A549 (cell line): Measurements from ENCODE around the gene AMDHD2. TPM values are rescaled to one million over a fixed set of nuclear protein-coding genes. Genes with fewer than 3 reads are reported as not detected.

Source experiments
- ATAC-seq, 2 experiments: fragments of 200-7000 bp in 1 of 2; fragments of >200 bp in 1 of 2; cut with Nextera tagmentation in 1 of 2; cut with Tn5 transposase in 1 of 2; 3 replicates each; pipeline versions ENCODE4 v1.8.0 to v1.9.1; 2018 to 2020; ENCODE audit warnings: mild to moderate bottlenecking in 1 of 2, moderate library complexity in 1 of 2
- CTCF ChIA-PET: fragments of 300-600 bp; sonication (Branson Sonifier 250); formaldehyde crosslinking; extraction: SDS; loops from one replicate; lab custom pipeline; 2021; ENCODE audit warnings: antibody characterized with exemption, inconsistent platforms; lab: Yijun Ruan, JAX
- POLR2A ChIA-PET: fragments of 350-600 bp; formaldehyde crosslinking; extraction: SDS; loops from one replicate; lab custom pipeline; 2021; ENCODE audit warnings: antibody characterized with exemption, inconsistent platforms; lab: Yijun Ruan, JAX
- DNase-seq, 2 experiments: peaks; one replicate each; pipeline versions ENCODE4 v3.0.0 to v3.0.0-alpha.2; 2011 to 2016; ENCODE audit warnings: low read depth in 1 of 2, low spot score in 1 of 2
- FAIRE-seq: peaks from 2 replicates; lab custom pipeline; 2011; peaks lifted over from hg19 to GRCh38; lab: Jason Lieb, UNC
- H3K27ac ChIP-seq, 2 experiments: fragments of >200 bp; sonication (Bioruptor Twin); formaldehyde crosslinking; 3 replicates each; pipeline ENCODE4 v1.5.1; 2016 to 2017
- H3K4me1 ChIP-seq: fragments of >200 bp; sonication (Bioruptor Twin); formaldehyde crosslinking; 3 replicates; pipeline ENCODE4 v1.6.1; 2016
- H3K4me2 ChIP-seq: fragments of >200 bp; sonication (Bioruptor Twin); formaldehyde crosslinking; 3 replicates; pipeline ENCODE4 v1.6.1; 2016
- H3K4me3 ChIP-seq: fragments of >200 bp; sonication (Bioruptor Twin); formaldehyde crosslinking; 3 replicates; pipeline ENCODE4 v1.5.1; 2016
- H3K9me3 ChIP-seq: fragments of >200 bp; sonication (Bioruptor Twin); formaldehyde crosslinking; 3 replicates; pipeline ENCODE4 v1.6.1; 2016
- CBX2 ChIP-seq: fragments of 200-600 bp; sonication (generic); IDR thresholded peaks from 2 replicates; pipeline ENCODE4 v1.6.1; 2016; ENCODE audit warnings: low read depth, mild to moderate bottlenecking, borderline replicate concordance
- CEBPB ChIP-seq, 2 experiments: fragments of >200 bp in 1 of 2; sonication (Bioruptor Twin) in 1 of 2; formaldehyde crosslinking in 1 of 2; IDR thresholded peaks; 2 replicates each; pipeline ENCODE4 v1.6.1; 2012 to 2016
- CHD2 ChIP-seq: fragments of 150-350 bp; IDR thresholded peaks from 2 replicates; pipeline ENCODE4 v1.6.1; 2014; ENCODE audit warnings: low read length; ENCODE audit not compliant: partially characterized antibody
- EHMT2 ChIP-seq: fragments of 200-600 bp; sonication (generic); IDR thresholded peaks from 2 replicates; pipeline ENCODE4 v1.6.1; 2016; ENCODE audit warnings: antibody characterized with exemption, low read depth, mild to moderate bottlenecking, moderate library complexity
- EP300 ChIP-seq, 2 experiments: fragments of >200 bp; sonication (Bioruptor Twin); formaldehyde crosslinking; IDR thresholded peaks; 2 replicates in 1 of 2; 3 replicates in 1 of 2; pipeline ENCODE4 v1.6.1; 2016 to 2017
- ESRRA ChIP-seq: fragments of 150-350 bp; IDR thresholded peaks from 2 replicates; pipeline ENCODE4 v1.6.1; 2014; ENCODE audit warnings: mild to moderate bottlenecking, low read length, borderline replicate concordance
- GATA3 ChIP-seq: IDR thresholded peaks from 2 replicates; pipeline ENCODE4 v1.6.1; 2012; ENCODE audit warnings: borderline replicate concordance
- HDAC2 ChIP-seq: fragments of 200-600 bp; sonication (generic); IDR thresholded peaks from 2 replicates; pipeline ENCODE4 v1.6.1; 2016
- HES2 ChIP-seq: fragments of >200 bp; sonication (Bioruptor Twin); formaldehyde crosslinking; IDR thresholded peaks from 2 replicates; pipeline ENCODE4 v1.6.1; 2016
- HOXB13 ChIP-seq: fragments of 250-450 bp; sonication (Bioruptor Pico); IDR thresholded peaks from 2 replicates; pipeline ENCODE4 v1.5.0; 2020; ENCODE audit warnings: low read depth, mild to moderate bottlenecking, moderate library complexity
- JUN ChIP-seq, 2 experiments: fragments of >200 bp; sonication (Bioruptor Twin); formaldehyde crosslinking; IDR thresholded peaks; 2 replicates in 1 of 2; 3 replicates in 1 of 2; pipeline ENCODE4 v1.6.1; 2016 to 2017
- KDM1A ChIP-seq: fragments of 200-600 bp; sonication (generic); IDR thresholded peaks from 2 replicates; pipeline ENCODE4 v1.6.1; 2016; ENCODE audit warnings: low read depth, mild to moderate bottlenecking
- KDM5A ChIP-seq: fragments of 200-600 bp; sonication (generic); IDR thresholded peaks from 2 replicates; pipeline ENCODE4 v1.6.1; 2016; ENCODE audit warnings: antibody characterized with exemption, mild to moderate bottlenecking
- MAFK ChIP-seq: fragments of 450-650 bp; IDR thresholded peaks from 2 replicates; pipeline ENCODE4 v1.6.1; 2014; ENCODE audit not compliant: partially characterized antibody
- MYC ChIP-seq: IDR thresholded peaks from 2 replicates; pipeline ENCODE4 v1.6.1; 2012; ENCODE audit warnings: mild to moderate bottlenecking, inconsistent platforms, low read length, improper control_type of control experiment, borderline replicate concordance
- NFE2L2 ChIP-seq: fragments of 150-350 bp; conservative IDR thresholded peaks from 2 replicates; pipeline ENCODE4 v1.6.1; 2014; ENCODE audit warnings: low read length
- NPAS2 ChIP-seq: fragments of 250-450 bp; sonication (Bioruptor Pico); IDR thresholded peaks from 2 replicates; pipeline ENCODE4 v1.8.0; 2022; ENCODE audit warnings: mild to moderate bottlenecking, moderate library complexity, borderline replicate concordance
- PBX3 ChIP-seq: IDR thresholded peaks from 2 replicates; pipeline ENCODE4 v1.6.1; 2012
- PHF8 ChIP-seq: fragments of 200-600 bp; sonication (generic); IDR thresholded peaks from 2 replicates; pipeline ENCODE4 v1.6.1; 2016; ENCODE audit warnings: low read depth, mild to moderate bottlenecking, antibody characterized with exemption, moderate library complexity, borderline replicate concordance
- POLR2A ChIP-seq: IDR thresholded peaks from 2 replicates; pipeline ENCODE4 v1.6.1; 2012; ENCODE audit warnings: mild to moderate bottlenecking, low read length
- RAD21 ChIP-seq, 2 experiments: fragments of >200 bp in 1 of 2; sonication (Bioruptor Twin) in 1 of 2; formaldehyde crosslinking in 1 of 2; IDR thresholded peaks in 1 of 2; conservative IDR thresholded peaks in 1 of 2; 2 replicates in 1 of 2; 3 replicates in 1 of 2; pipeline ENCODE4 v1.6.1; 2012 to 2018; ENCODE audit warnings: inconsistent platforms in 1 of 2
- TFCP2L1 ChIP-seq: fragments of 250-450 bp; sonication (Bioruptor Pico); IDR thresholded peaks from 2 replicates; pipeline ENCODE4 v1.5.0; 2021; ENCODE audit warnings: mild to moderate bottlenecking
- ZC3H11A ChIP-seq: fragments of 450-650 bp; IDR thresholded peaks from 2 replicates; pipeline ENCODE4 v1.6.1; 2014; ENCODE audit warnings: antibody characterized with exemption, mild to moderate bottlenecking
- ZFP36 ChIP-seq: fragments of 450-650 bp; IDR thresholded peaks from 2 replicates; pipeline ENCODE4 v1.6.1; 2014; ENCODE audit warnings: borderline replicate concordance; ENCODE audit not compliant: partially characterized antibody
- WGBS: methylation state at CpG from one replicate; pipeline ENCODE4 v1.1.6; 2017; ENCODE audit errors: missing lambda C conversion rate; 5-methylcytosine and 5-hydroxymethylcytosine counted together
- polyA plus RNA-seq, 4 experiments: library from polyadenylated mRNA; depleted of rRNA in 3 of 4; stranded (reverse); fragments of >200 nt; fragmentation: RNase III in 1 of 4; extraction: RNeasy Plus Mini Kit Qiagen cat#74134 plus additional on column Dnase treatment in 1 of 4; gene quantifications; 2 replicates in 3 of 4; 3 replicates in 1 of 4; pipeline ENCODE4 v1.2.3, GENCODE V29; 2011 to 2017
- TF ChIP-seq, protein P1 (sequence below): IDR thresholded peaks from 2 replicates; pipeline ENCODE4 v1.6.1; 2012
- TF ChIP-seq, protein P2 (sequence below): fragments of 450-650 bp; IDR thresholded peaks from 2 replicates; pipeline ENCODE4 v1.6.1; 2014; ENCODE audit warnings: antibody characterized with exemption
- TF ChIP-seq, protein P3 (sequence below): fragments of >200 bp; sonication (Bioruptor Twin); formaldehyde crosslinking; IDR thresholded peaks from 3 replicates; pipeline ENCODE4 v1.6.1; 2016

The AMDHD2 gene
- polyA plus RNA-seq, 2 of the 4 experiments (the other 2 are of a cell fraction) = 6.6 to 28.8 TPM

DNA sequence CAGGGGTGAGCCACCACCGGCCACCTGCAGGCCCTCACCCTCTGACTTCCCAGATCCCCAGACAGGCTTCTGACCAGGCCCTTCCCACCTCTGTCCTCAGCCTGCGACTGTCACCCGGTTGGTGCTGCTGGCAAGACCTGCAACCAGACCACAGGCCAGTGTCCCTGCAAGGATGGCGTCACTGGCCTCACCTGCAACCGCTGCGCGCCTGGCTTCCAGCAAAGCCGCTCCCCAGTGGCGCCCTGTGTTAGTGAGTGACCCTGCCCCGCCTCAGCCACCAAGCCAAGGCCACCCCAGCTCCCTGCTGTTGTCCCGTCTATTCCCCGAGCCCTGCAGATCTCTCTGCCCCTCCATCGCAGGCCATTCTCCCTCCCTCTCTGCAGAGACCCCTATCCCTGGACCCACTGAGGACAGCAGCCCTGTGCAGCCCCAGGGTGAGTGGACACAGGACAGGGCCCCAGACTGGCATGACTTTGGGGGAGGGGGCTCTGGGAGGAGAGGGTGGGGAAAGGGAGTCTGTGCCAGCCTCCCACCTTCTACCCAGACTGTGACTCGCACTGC, 47.2 kb upstream of the AMDHD2 start:
- FAIRE-seq = no peak
- POLR2A ChIA-PET = interaction anchor here (0.6 kb wide), 1 partner anchor 204 kb away, joined by 4 read pairs; no protein-coding TSS in a partner anchor
- WGBS = 88% methylated on average over 14 of the region's 14 CpGs
- Histone ChIP-seq H3K4me3 (peak overlapping the region; percentile 98), H3K4me1 (peaks cover 41% of the 10 kb centered on the region), H3K27ac (peak overlapping the region; percentile 97 to 99; a peak in 5 of 6 replicates), H3K4me2 (peak overlapping the region; percentile 100), H3K9me3 (no peaks in the 10 kb centered on the region)
- CTCF ChIA-PET = interaction anchor here (0.6 to 2.8 kb wide), 8 partner anchors 10 to 221 kb away, joined by 3 to 17 read pairs (median 4); partner anchors contain the start of genes ABCA3, CCNF, ECI1 and TEDC2
- TF ChIP-seq MAFK (no peak), MYC (no peak), NFE2L2 (no peak), ZFP36 (no peak), NPAS2 (CRISPR knock-in tag) (no peak), HDAC2 (no peak), GATA3 (no peak)
- no peak for DNase-seq
- no peak for ATAC-seq

DNA sequence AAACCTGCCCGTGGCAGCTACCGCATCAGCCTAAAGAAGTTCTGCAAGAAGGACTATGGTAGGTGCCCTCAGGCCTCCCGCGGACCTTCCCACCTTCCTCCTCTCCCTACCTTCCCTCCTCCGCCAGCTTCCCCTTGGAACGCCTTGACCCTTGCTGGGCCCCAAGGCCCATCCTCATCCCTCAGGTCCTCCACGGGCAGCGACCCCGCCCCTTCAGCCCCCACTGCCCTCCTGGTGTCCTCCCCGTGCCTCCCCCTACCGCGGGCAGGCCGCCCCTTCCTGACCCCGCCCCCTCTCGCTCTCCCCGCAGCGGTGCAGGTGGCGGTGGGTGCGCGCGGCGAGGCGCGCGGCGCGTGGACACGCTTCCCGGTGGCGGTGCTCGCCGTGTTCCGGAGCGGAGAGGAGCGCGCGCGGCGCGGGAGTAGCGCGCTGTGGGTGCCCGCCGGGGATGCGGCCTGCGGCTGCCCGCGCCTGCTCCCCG, 46.7 kb upstream of the AMDHD2 start:
- ChIA-PET POLR2A (interaction anchor here (0.6 to 1.9 kb wide), 2 partner anchors 43 to 205 kb away, joined by 4 to 9 read pairs; partner anchors contain the start of gene CCNF), CTCF (interaction anchor here (0.6 to 2.8 kb wide), 8 partner anchors 9 to 222 kb away, joined by 3 to 17 read pairs (median 4); partner anchors contain the start of genes ABCA3, CCNF, ECI1 and TEDC2)
- 0 out of 2 replicates have a peak, but pooled peaks have one; percentile 42 for TF ChIP-seq PBX3
- TF ChIP-seq CBX2 = no peak
- DNase-seq = peak in 1 of 2 experiments; percentile 31
- peaks cover 35% of the 10 kb centered on the region for H3K4me1 ChIP-seq
- no peaks in the 10 kb centered on the region for H3K9me3 ChIP-seq
- 35% methylated on average over 8 of the region's 49 CpGs for WGBS
- ATAC-seq = peak in 1 of 2 experiments; percentile 0; a peak in 1 of 6 replicates
- H3K4me2 ChIP-seq = peak overlapping the region; percentile 100
- no peak for FAIRE-seq
- H3K4me3 ChIP-seq = peak overlapping the region; percentile 98
- H3K27ac ChIP-seq = peak overlapping the region; percentile 97 to 99

DNA sequence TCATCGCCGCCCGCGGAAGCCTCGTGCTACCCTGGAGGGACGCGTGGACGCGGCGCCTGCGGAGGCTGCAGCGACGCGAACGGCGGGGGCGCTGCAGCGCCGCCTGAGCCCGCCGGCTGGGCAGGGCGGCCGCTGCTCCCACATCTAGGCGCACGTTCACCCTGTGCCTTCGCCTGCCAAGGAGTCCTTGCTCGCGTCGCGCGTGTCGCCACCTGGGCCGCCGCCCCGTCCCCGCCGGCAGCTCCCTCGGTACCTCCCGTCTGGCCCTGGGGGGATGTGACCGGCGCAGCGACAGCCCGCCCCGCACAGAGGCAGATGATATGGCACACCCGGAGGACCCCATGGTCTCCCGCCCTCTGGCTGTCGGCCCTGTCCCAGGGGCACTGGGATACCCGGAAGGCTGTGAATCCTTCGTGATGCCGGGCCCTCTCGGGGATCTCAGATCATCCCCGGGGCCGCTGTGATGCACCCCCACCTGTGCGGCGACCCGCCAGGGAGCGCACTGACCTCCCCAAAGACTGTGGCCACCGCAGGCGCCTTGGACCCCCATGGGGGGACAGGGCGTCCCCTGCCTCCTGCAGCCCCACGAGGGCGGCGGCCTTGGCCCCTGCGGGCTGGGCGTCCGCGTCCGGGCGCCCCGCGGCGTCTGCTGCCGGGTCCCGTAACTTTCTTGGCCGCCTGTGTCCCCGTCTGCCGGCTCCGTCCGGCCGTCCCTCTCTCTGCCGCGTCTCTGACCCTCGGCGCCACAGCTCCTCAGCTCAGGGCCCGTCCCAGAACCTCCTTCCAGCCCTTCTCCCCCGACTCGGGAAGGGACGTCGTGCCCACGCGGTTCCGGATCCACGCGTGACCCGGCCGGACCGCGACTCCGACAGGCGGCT, 45.9 kb upstream of the AMDHD2 start:
- no peak for FAIRE-seq
- Histone ChIP-seq H3K9me3 (no peaks in the 10 kb centered on the region), H3K4me3 (peak overlapping the region; percentile 98), H3K27ac (peak overlapping the region; percentile 97 to 99), H3K4me1 (peaks cover 28% of the 10 kb centered on the region), H3K4me2 (peak overlapping the region; percentile 100)
- peak; percentile 56 to 72 for DNase-seq
- ChIA-PET CTCF (interaction anchor here (1.0 to 2.8 kb wide), 9 partner anchors 11 to 334 kb away, joined by 3 to 17 read pairs (median 3); partner anchors contain the start of genes ABCA3 and TEDC2), POLR2A (interaction anchor here (0.6 to 1.9 kb wide), 5 partner anchors 12 to 319 kb away, joined by 3 to 9 read pairs (median 3); partner anchors contain the start of genes CCNF, TEDC2 and TRAF7)
- 1% methylated on average over 15 of the region's 100 CpGs for WGBS
- peak; percentile 69 to 72 for ATAC-seq
- TF ChIP-seq NPAS2 (CRISPR knock-in tag) (no peak), KDM1A (no peak), CHD2 (no peak), JUN (IDR thresholded peaks at IDR 0.05) (no peak; a peak in 2 of 5 replicates), ZFP36 (no peak), TFCP2L1 (CRISPR knock-in tag) (no peak), PHF8 (peak; percentile 76; the same call in 1 of the 2 replicates), ESRRA (no peak), EP300 (IDR thresholded peaks at IDR 0.05) (no peak), EHMT2 (no peak), KDM5A (no peak), CBX2 (no peak), HES2 (no peak), POLR2A (peak; percentile 46), ZC3H11A (no peak), NFE2L2 (no peak), RAD21 (conservative IDR thresholded peaks at IDR 0.05 in 1 of 2, IDR thresholded peaks at IDR 0.05 in 1 of 2) (peak in 1 of 2 experiments; percentile 30; a peak in 3 of 5 replicates), HOXB13 (CRISPR knock-in tag) (no peak), CEBPB (IDR thresholded peaks at IDR 0.05) (no peak)
- TF ChIP-seq, protein P1, sequence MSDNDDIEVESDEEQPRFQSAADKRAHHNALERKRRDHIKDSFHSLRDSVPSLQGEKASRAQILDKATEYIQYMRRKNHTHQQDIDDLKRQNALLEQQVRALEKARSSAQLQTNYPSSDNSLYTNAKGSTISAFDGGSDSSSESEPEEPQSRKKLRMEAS = peak; percentile 70
- TF ChIP-seq, protein P2, sequence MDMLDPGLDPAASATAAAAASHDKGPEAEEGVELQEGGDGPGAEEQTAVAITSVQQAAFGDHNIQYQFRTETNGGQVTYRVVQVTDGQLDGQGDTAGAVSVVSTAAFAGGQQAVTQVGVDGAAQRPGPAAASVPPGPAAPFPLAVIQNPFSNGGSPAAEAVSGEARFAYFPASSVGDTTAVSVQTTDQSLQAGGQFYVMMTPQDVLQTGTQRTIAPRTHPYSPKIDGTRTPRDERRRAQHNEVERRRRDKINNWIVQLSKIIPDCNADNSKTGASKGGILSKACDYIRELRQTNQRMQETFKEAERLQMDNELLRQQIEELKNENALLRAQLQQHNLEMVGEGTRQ = no peak
- TF ChIP-seq, protein P3, sequence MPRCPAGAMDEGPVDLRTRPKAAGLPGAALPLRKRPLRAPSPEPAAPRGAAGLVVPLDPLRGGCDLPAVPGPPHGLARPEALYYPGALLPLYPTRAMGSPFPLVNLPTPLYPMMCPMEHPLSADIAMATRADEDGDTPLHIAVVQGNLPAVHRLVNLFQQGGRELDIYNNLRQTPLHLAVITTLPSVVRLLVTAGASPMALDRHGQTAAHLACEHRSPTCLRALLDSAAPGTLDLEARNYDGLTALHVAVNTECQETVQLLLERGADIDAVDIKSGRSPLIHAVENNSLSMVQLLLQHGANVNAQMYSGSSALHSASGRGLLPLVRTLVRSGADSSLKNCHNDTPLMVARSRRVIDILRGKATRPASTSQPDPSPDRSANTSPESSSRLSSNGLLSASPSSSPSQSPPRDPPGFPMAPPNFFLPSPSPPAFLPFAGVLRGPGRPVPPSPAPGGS = 0 out of 3 replicates have a peak, but pooled peaks have one; percentile 52
